ENCODE measurements around the gene RARB. TPM values are rescaled to one million over a fixed set of nuclear protein-coding genes. Genes with fewer than 3 reads are reported as not detected.

RARB gene
- total RNA-seq, 1 experiment from 2014 or later = not detected

DNA sequence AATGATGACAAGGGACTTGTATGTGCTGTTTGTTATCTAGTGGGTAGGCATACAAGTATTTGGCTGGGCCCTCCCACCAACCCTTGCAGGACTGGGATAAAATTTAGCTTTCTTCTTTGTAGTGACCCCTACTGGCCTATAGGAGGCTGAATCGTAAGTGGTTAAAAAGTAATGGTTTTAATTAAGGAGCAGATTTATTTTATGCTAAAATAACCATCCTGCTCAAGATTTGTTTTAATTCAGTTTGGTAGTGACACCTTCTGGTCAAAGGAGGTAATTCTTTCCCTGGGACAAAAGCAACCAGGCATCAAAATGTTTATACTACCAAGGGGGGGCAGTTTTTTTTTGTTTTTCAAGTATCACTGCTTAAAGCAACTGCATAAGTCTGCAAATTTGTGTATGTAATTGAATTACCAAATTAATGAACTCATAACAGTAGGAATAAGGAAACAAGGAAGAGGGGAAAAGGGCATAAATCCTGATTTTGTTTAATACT, 166.0 kb downstream of the RARB start:
- H3K36me3 ChIP-seq (ENCODE audit: low read depth, low read length) = peaks cover 12% of the 10 kb centered on the region; the same call in 1 of the 2 replicates
- H3K9me3 ChIP-seq (ENCODE audit: low read length) = no peaks in the 10 kb centered on the region
- peak; percentile 78 for DNase-seq
- no peaks in the 10 kb centered on the region for H3F3A ChIP-seq (ENCODE audit: low read length, unreplicated experiment)
- no peaks in the 10 kb centered on the region for H3K9me2 ChIP-seq (replicated peaks; ENCODE audit: low read length)
- ChIA-PET CTCF (interaction anchor here (0.5 to 0.7 kb wide), 4 partner anchors 24 to 817 kb away, joined by 3 to 5 read pairs (median 4); no protein-coding TSS in a partner anchor), POLR2A (ENCODE audit: unreplicated experiment) (no interaction called here)
- H3K9ac ChIP-seq (ENCODE audit: low read length) = no peak overlapping the region
- BruUV-seq (replicated peaks) = no TSS peak
- peak; percentile 48 for ATAC-seq
- H3K27ac ChIP-seq (ENCODE audit: low read length) = no peak overlapping the region
- no peaks in the 10 kb centered on the region for H3K27me3 ChIP-seq (ENCODE audit: low read length)
- TF ChIP-seq, protein P1, sequence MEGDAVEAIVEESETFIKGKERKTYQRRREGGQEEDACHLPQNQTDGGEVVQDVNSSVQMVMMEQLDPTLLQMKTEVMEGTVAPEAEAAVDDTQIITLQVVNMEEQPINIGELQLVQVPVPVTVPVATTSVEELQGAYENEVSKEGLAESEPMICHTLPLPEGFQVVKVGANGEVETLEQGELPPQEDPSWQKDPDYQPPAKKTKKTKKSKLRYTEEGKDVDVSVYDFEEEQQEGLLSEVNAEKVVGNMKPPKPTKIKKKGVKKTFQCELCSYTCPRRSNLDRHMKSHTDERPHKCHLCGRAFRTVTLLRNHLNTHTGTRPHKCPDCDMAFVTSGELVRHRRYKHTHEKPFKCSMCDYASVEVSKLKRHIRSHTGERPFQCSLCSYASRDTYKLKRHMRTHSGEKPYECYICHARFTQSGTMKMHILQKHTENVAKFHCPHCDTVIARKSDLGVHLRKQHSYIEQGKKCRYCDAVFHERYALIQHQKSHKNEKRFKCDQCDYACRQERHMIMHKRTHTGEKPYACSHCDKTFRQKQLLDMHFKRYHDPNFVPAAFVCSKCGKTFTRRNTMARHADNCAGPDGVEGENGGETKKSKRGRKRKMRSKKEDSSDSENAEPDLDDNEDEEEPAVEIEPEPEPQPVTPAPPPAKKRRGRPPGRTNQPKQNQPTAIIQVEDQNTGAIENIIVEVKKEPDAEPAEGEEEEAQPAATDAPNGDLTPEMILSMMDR (conservative IDR thresholded peaks at IDR 0.05; ENCODE audit: low read depth, low read length) = peak; percentile 91
- no peak for TF ChIP-seq EZH2phosphoT487 (IDR thresholded peaks at IDR 0.05; ENCODE audit: borderline replicate concordance, low read length)
- H3K4me1 ChIP-seq (ENCODE audit: insufficient read depth, low read length) = no peaks in the 10 kb centered on the region
- no peaks in the 10 kb centered on the region for H3K79me2 ChIP-seq (ENCODE audit: low read length)
- H3K4me2 ChIP-seq (ENCODE audit: low read length) = no peak overlapping the region
- intact Hi-C loops (cut with micrococcal nuclease) = loop anchor here (1.0 to 5.0 kb wide), 4 partner anchors 62 to 1595 kb away; no protein-coding TSS in a partner anchor
- H3K4me3 ChIP-seq (ENCODE audit: low read length) = no peak overlapping the region
- H2AFZ ChIP-seq (ENCODE audit: low read length) = no peak overlapping the region
- H4K20me1 ChIP-seq (ENCODE audit: low read length) = no peaks in the 10 kb centered on the region

DNA sequence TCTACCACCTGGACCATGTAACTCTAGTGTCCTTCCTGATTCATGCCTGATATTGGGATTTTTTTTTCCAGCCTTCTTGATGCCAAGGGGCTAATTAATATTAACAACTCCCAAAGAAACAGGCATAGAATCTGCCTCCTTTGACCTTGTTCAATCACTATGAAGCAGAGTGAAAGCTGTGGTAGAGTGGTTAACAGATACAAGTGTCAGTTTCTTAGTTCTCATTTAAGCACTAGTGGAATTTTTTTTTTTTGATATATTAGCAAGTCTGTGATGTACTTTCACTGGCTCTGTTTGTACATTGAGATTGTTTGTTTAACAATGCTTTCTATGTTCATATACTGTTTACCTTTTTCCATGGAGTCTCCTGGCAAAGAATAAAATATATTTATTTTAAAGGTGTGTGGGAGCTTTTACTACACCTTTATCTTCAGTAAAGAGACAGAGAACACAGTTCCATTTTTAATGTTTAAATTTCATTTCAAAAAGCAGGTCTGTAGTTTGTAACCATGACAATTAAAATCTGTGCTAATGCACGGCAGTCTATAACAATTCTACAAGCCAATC, 169.6 kb downstream of the RARB start:
- CTCF ChIA-PET = no interaction called here
- no peak overlapping the region for H2AFZ ChIP-seq (ENCODE audit: low read length)
- ATAC-seq = no peak

DNA sequence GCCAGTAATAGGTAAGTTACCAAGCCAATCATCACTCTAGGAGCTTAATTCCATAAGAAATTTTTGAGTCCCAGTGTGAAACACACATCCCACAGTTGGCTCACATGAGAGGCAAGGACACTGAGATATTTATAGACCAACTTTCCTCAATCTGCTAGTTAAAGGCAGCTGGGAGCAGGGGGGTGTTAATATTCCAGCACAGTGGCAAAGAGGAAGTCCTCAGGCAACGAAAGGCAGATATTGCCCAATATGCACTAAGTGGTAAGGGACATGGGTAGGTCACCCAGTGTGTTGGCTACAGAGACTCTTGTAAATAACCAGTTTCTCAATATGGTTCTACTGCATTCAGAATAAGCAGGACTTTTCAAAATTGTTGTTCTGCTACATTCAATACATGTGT, 175.6 kb downstream of the RARB start:
- no peak for DNase-seq

More for the DNA sequence above, 169.6 kb downstream of the RARB start:
- H3F3A ChIP-seq (ENCODE audit: low read length, unreplicated experiment) = no peaks in the 10 kb centered on the region
- no peak overlapping the region for H3K27ac ChIP-seq (ENCODE audit: low read length)
- no peaks in the 10 kb centered on the region for H4K20me1 ChIP-seq (ENCODE audit: low read length)
- no peaks in the 10 kb centered on the region for H3K9me2 ChIP-seq (replicated peaks; ENCODE audit: low read length)
- H3K27me3 ChIP-seq (ENCODE audit: low read length) = no peaks in the 10 kb centered on the region
- TF ChIP-seq EZH2phosphoT487 (IDR thresholded peaks at IDR 0.05; ENCODE audit: borderline replicate concordance, low read length) (no peak), EZH2 (IDR thresholded peaks at IDR 0.05; ENCODE audit: low read length, unreplicated experiment) (no peak)
- TF ChIP-seq, protein P1 (conservative IDR thresholded peaks at IDR 0.05; ENCODE audit: low read depth, low read length) = no peak
- no peak overlapping the region for H3K9ac ChIP-seq (ENCODE audit: low read length)
- intact Hi-C loops (cut with micrococcal nuclease) = no loop called here
- DNase-seq = no peak
- H3K79me2 ChIP-seq (ENCODE audit: low read length) = no peaks in the 10 kb centered on the region
- H3K4me2 ChIP-seq (ENCODE audit: low read length) = no peak overlapping the region
- H3K9me3 ChIP-seq (ENCODE audit: low read length) = no peaks in the 10 kb centered on the region
- POLR2A ChIA-PET (ENCODE audit: unreplicated experiment) = interaction anchor here (0.7 kb wide), 1 partner anchor 10 kb away, joined by 3 read pairs; no protein-coding TSS in a partner anchor
- peaks cover 16% of the 10 kb centered on the region; the same call in 1 of the 2 replicates for H3K36me3 ChIP-seq (ENCODE audit: low read depth, low read length)
- no peaks in the 10 kb centered on the region for H3K4me1 ChIP-seq (ENCODE audit: insufficient read depth, low read length)
- no TSS peak for BruUV-seq (replicated peaks)
- H3K4me3 ChIP-seq (ENCODE audit: low read length) = no peak overlapping the region

More for the DNA sequence above, 175.6 kb downstream of the RARB start:
- no peaks in the 10 kb centered on the region for H3K9me3 ChIP-seq (ENCODE audit: low read length)
- CTCF ChIA-PET = no interaction called here
- H3K36me3 ChIP-seq (ENCODE audit: low read depth, low read length) = peaks cover 29% of the 10 kb centered on the region
- TF ChIP-seq, protein P1 (conservative IDR thresholded peaks at IDR 0.05; ENCODE audit: low read depth, low read length) = no peak
- intact Hi-C loops (cut with micrococcal nuclease) = no loop called here
- H3K4me2 ChIP-seq (ENCODE audit: low read length) = no peak overlapping the region
- no peak overlapping the region for H3K27ac ChIP-seq (ENCODE audit: low read length)
- H2AFZ ChIP-seq (ENCODE audit: low read length) = no peak overlapping the region
- H3K9me2 ChIP-seq (replicated peaks; ENCODE audit: low read length) = no peaks in the 10 kb centered on the region
- H3K4me1 ChIP-seq (ENCODE audit: insufficient read depth, low read length) = 0 out of 2 replicates have a peak, but pooled peaks cover 7% of the 10 kb centered on the region
- H4K20me1 ChIP-seq (ENCODE audit: low read length) = peaks cover 6% of the 10 kb centered on the region; the same call in 1 of the 2 replicates
- no peak for ATAC-seq
- no TSS peak for BruUV-seq (replicated peaks)
- no peaks in the 10 kb centered on the region for H3K79me2 ChIP-seq (ENCODE audit: low read length)
- no peak overlapping the region for H3K4me3 ChIP-seq (ENCODE audit: low read length)
- H3K27me3 ChIP-seq (ENCODE audit: low read length) = no peaks in the 10 kb centered on the region
- POLR2A ChIA-PET (ENCODE audit: unreplicated experiment) = no interaction called here
- H3F3A ChIP-seq (ENCODE audit: low read length, unreplicated experiment) = no peaks in the 10 kb centered on the region
- H3K9ac ChIP-seq (ENCODE audit: low read length) = no peak overlapping the region

All from PC-3 (cell line).